ENCODE results near the gene ARPC2. TPM values are rescaled to one million over a fixed set of nuclear protein-coding genes. Genes with fewer than 3 reads are reported as not detected.

Gene ARPC2
- total RNA-seq, 4 donors from 2014 or later, result 275 to 314 (median 287) TPM

GRCh38 chr2:218224186-218224585 is 7.2 kb downstream of the ARPC2 start:
- no peaks in the 10 kb centered on the region for H3K9me3 ChIP-seq
- TF ChIP-seq EP300 (IDR thresholded peaks at IDR 0.05) (no peak), POLR2AphosphoS5 (IDR thresholded peaks at IDR 0.05) (no peak)
- H3K4me3 ChIP-seq, result no peak overlapping the region
- no peaks in the 10 kb centered on the region for H3K27me3 ChIP-seq
- 22 to 50% methylated on average over 1 of the region's 1 CpG for WGBS, 2 donors (ENCODE audit: low coverage in 1 of 2)
- peaks cover 6 to 71% (median 25%) of the 10 kb centered on the region in 3 donors for H3K4me1 ChIP-seq
- no peak overlapping the region for H3K27ac ChIP-seq
- peaks cover 0 to 47% of the 10 kb centered on the region in 2 donors for H3K36me3 ChIP-seq
- no peak for ATAC-seq

- TF ChIP-seq POLR2AphosphoS5 (IDR thresholded peaks at IDR 0.05) (no peak), POLR2A (IDR thresholded peaks at IDR 0.05) (no peak), EP300 (IDR thresholded peaks at IDR 0.05) (no peak), CTCF (IDR thresholded peaks at IDR 0.05) (no peak)
- Histone ChIP-seq H3K36me3 (peaks cover 0 to 73% of the 10 kb centered on the region in 2 donors), H3K4me1 (peaks cover 7 to 66% (median 7%) of the 10 kb centered on the region in 3 donors), H3K27ac (no peak overlapping the region), H3K9me3 (no peaks in the 10 kb centered on the region), H3K27me3 (no peaks in the 10 kb centered on the region), H3K4me3 (no peak overlapping the region)
- 80 to 83% methylated on average over 2 to 3 of the region's 3 CpGs for WGBS, 2 donors (ENCODE audit: low coverage in 1 of 2)
- no peak for ATAC-seq
These were observed 9.9 kb downstream of the ARPC2 start for GRCh38 chr2:218226903-218227302.

- Histone ChIP-seq H3K27me3 (no peaks in the 10 kb centered on the region), H3K4me3 (no peak overlapping the region), H3K36me3 (peaks cover 0 to 89% of the 10 kb centered on the region in 2 donors), H3K27ac (peak overlapping the region; percentile 40 to 68 (median 56)), H3K9me3 (no peaks in the 10 kb centered on the region), H3K4me1 (peaks cover 4 to 55% (median 7%) of the 10 kb centered on the region in 3 donors)
- no peak for ATAC-seq
- no peak for TF ChIP-seq EP300 (IDR thresholded peaks at IDR 0.05)
- no peak for TF ChIP-seq POLR2AphosphoS5 (IDR thresholded peaks at IDR 0.05)
- no peak for TF ChIP-seq CTCF (IDR thresholded peaks at IDR 0.05)
- no peak for TF ChIP-seq POLR2A (IDR thresholded peaks at IDR 0.05)
- 83 to 85% methylated on average over 5 to 6 of the region's 6 CpGs for WGBS, 2 donors (ENCODE audit: low coverage in 1 of 2)
These were observed 11.5 kb downstream of the ARPC2 start for GRCh38 chr2:218228366-218229090.

- peak; percentile 62 for ATAC-seq
- H3K27ac ChIP-seq, result peak overlapping the region; percentile 40 to 68 (median 58)
- H3K4me1 ChIP-seq, result peaks cover 4 to 53% (median 7%) of the 10 kb centered on the region in 3 donors
- peaks cover 0 to 94% of the 10 kb centered on the region in 2 donors for H3K36me3 ChIP-seq
- no peak overlapping the region for H3K4me3 ChIP-seq
- no peaks in the 10 kb centered on the region for H3K27me3 ChIP-seq
- WGBS, 2 donors (ENCODE audit: low coverage in 1 of 2), result 18 to 37% methylated on average over 3 of the region's 3 CpGs
- TF ChIP-seq POLR2A (IDR thresholded peaks at IDR 0.05) (no peak), POLR2AphosphoS5 (IDR thresholded peaks at IDR 0.05) (no peak), CTCF (IDR thresholded peaks at IDR 0.05) (no peak), EP300 (IDR thresholded peaks at IDR 0.05) (no peak)
- H3K9me3 ChIP-seq, result no peaks in the 10 kb centered on the region
These were observed 12.2 kb downstream of the ARPC2 start for GRCh38 chr2:218229239-218229638.

GRCh38 chr2:218229851-218230250 is 12.9 kb downstream of the ARPC2 start:
- peaks cover 0 to 94% of the 10 kb centered on the region in 2 donors for H3K36me3 ChIP-seq
- H3K27me3 ChIP-seq, result no peaks in the 10 kb centered on the region
- peaks cover 4 to 48% (median 7%) of the 10 kb centered on the region in 3 donors for H3K4me1 ChIP-seq
- H3K9me3 ChIP-seq, result no peaks in the 10 kb centered on the region
- 70 to 76% methylated on average over 3 to 4 of the region's 4 CpGs for WGBS, 2 donors (ENCODE audit: low coverage in 1 of 2)
- peak overlapping the region in 3 of 4 donors; percentile 52 to 68 (median 64) for H3K27ac ChIP-seq
- H3K4me3 ChIP-seq, result no peak overlapping the region
- no peak for TF ChIP-seq EP300 (IDR thresholded peaks at IDR 0.05)
- no peak for TF ChIP-seq POLR2AphosphoS5 (IDR thresholded peaks at IDR 0.05)
- TF ChIP-seq POLR2A (IDR thresholded peaks at IDR 0.05), result no peak
- TF ChIP-seq CTCF (IDR thresholded peaks at IDR 0.05), result no peak
- no peak for ATAC-seq

Data from gastroesophageal sphincter (tissue), 4 donors.